Measurements from ENCODE around the gene AFG1L. TPM values are rescaled to one million over a fixed set of nuclear protein-coding genes. Genes with fewer than 3 reads are reported as not detected.

The AFG1L gene
- total and polyA plus RNA-seq, 4 donors, result 2.7 to 2.8 (median 2.7) TPM

- peak overlapping the region; percentile 90 to 99 for H3K27ac ChIP-seq (ENCODE audit: low read depth in 1 of 2, low read length in 2 of 2)
- H3K9me3 ChIP-seq (ENCODE audit: control insufficient read depth in 4 of 4, low read length in 3 of 4), result no peaks in the 10 kb centered on the region
- H3K9ac ChIP-seq (ENCODE audit: low read depth in 1 of 2, low read length in 2 of 2), result peak overlapping the region; percentile 69 to 97
- DNase-seq (ENCODE audit: low spot score), result no peak
- H3K27me3 ChIP-seq (ENCODE audit: control insufficient read depth in 4 of 4, insufficient read depth in 4 of 4, low read length in 3 of 4), result no peaks in the 10 kb centered on the region
- peaks cover 0 to 3% (median 2%) of the 10 kb centered on the region in 4 donors for H3K4me1 ChIP-seq (ENCODE audit: control insufficient read depth in 4 of 4, insufficient read depth in 4 of 4, low read length in 3 of 4)
- H3K36me3 ChIP-seq (ENCODE audit: control insufficient read depth in 4 of 4, insufficient read depth in 3 of 4, low read depth in 1 of 4, low read length in 3 of 4), result no peaks in the 10 kb centered on the region
- WGBS, result 94% methylated on average over 19 of the region's 19 CpGs
- H3K4me3 ChIP-seq (ENCODE audit: low read depth in 1 of 3, low read length in 3 of 3), result peak overlapping the region; percentile 63 to 83 (median 82)
- no peak for TF ChIP-seq CTCF (IDR thresholded peaks at IDR 0.05; ENCODE audit: low read depth, low read length, missing input control)
- no peak for TF ChIP-seq ATF3 (IDR thresholded peaks at IDR 0.05)
- no peak for TF ChIP-seq TAF1 (conservative IDR thresholded peaks at IDR 0.05)
- TF ChIP-seq YY1 (IDR thresholded peaks at IDR 0.05), result no peak
- no peak for TF ChIP-seq EGR1 (IDR thresholded peaks at IDR 0.05; ENCODE audit: low read depth in 2 of 2)
- no peak for TF ChIP-seq FOXA1 (IDR thresholded peaks at IDR 0.05)
- no peak for TF ChIP-seq FOXA2 (IDR thresholded peaks at IDR 0.05)
- no peak for TF ChIP-seq RXRA (IDR thresholded peaks at IDR 0.05)
- TF ChIP-seq ZBTB33 (IDR thresholded peaks at IDR 0.05), result no peak
- no peak for TF ChIP-seq JUND (IDR thresholded peaks at IDR 0.05)
- no peak for TF ChIP-seq GABPA (IDR thresholded peaks at IDR 0.05 in 1 of 2, conservative IDR thresholded peaks at IDR 0.05 in 1 of 2)
- TF ChIP-seq MAX (IDR thresholded peaks at IDR 0.05), result no peak
- TF ChIP-seq HNF4G (IDR thresholded peaks at IDR 0.05), result no peak
- no peak for TF ChIP-seq REST (IDR thresholded peaks at IDR 0.05)
- TF ChIP-seq NR2F2 (IDR thresholded peaks at IDR 0.05), result no peak
Observed at GRCh38 chr6:108293527-108294296, 1.1 kb upstream of the AFG1L start.

Measured in liver (tissue), 9 donors.